ENCODE data around the gene WDR27.

WDR27 gene

DNA sequence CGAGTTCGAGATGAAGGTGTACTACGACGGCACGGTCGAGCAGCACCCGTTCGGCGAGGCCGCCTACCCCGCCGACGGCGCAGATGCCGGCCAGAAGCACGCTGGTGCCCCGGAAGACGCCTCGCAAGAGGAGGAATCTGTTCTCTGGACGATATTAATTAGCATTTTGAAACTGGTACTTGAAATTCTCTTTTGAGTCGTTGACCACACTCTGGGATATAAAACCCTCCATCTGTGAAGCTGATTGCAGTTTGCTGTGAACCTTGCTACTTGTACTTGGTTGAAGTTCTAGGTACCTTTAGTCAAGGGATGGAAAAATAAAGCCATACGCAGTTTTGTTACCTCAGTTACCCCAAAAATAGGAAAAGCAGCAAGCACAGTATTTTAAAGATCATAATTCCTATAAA is 1.0 kb upstream of the WDR27 start:
- peaks cover 40% of the 10 kb centered on the region for H3K4me1 ChIP-seq (ENCODE audit: insufficient read depth, low read length, poor library complexity, severe bottlenecking)
- H4K20me1 ChIP-seq (ENCODE audit: insufficient read depth, low read length, poor library complexity, severe bottlenecking): peaks cover 11% of the 10 kb centered on the region
- peaks cover 42% of the 10 kb centered on the region for H3K79me2 ChIP-seq (ENCODE audit: insufficient read depth, low read length)
- H3K9ac ChIP-seq (ENCODE audit: low read depth, low read length, poor library complexity, severe bottlenecking): peak overlapping the region; percentile 94
- no peaks in the 10 kb centered on the region for H3K9me2 ChIP-seq (replicated peaks; ENCODE audit: low read depth, low read length)
- H3K4me2 ChIP-seq (ENCODE audit: low read depth, low read length, poor library complexity, severe bottlenecking): peak overlapping the region; percentile 95
- no peaks in the 10 kb centered on the region for H3F3A ChIP-seq (ENCODE audit: low read depth)
- H3K36me3 ChIP-seq (ENCODE audit: insufficient read depth, low read length): peaks cover 15% of the 10 kb centered on the region; the same call in 1 of the 2 replicates
- no peak overlapping the region for H2AFZ ChIP-seq (ENCODE audit: low read length)
- peak overlapping the region; percentile 97 for H3K4me3 ChIP-seq (ENCODE audit: low read length, poor library complexity, severe bottlenecking)
- no peak for TF ChIP-seq EZH2phosphoT487 (IDR thresholded peaks at IDR 0.05; ENCODE audit: borderline replicate concordance)
- TF ChIP-seq, protein P1, sequence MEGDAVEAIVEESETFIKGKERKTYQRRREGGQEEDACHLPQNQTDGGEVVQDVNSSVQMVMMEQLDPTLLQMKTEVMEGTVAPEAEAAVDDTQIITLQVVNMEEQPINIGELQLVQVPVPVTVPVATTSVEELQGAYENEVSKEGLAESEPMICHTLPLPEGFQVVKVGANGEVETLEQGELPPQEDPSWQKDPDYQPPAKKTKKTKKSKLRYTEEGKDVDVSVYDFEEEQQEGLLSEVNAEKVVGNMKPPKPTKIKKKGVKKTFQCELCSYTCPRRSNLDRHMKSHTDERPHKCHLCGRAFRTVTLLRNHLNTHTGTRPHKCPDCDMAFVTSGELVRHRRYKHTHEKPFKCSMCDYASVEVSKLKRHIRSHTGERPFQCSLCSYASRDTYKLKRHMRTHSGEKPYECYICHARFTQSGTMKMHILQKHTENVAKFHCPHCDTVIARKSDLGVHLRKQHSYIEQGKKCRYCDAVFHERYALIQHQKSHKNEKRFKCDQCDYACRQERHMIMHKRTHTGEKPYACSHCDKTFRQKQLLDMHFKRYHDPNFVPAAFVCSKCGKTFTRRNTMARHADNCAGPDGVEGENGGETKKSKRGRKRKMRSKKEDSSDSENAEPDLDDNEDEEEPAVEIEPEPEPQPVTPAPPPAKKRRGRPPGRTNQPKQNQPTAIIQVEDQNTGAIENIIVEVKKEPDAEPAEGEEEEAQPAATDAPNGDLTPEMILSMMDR (conservative IDR thresholded peaks at IDR 0.05; ENCODE audit: low read length): no peak
- H3K9me3 ChIP-seq (ENCODE audit: insufficient read depth, low read depth, low read length): no peaks in the 10 kb centered on the region
- H3K27me3 ChIP-seq (ENCODE audit: insufficient read depth, low read length, poor library complexity, severe bottlenecking): no peaks in the 10 kb centered on the region

DNA sequence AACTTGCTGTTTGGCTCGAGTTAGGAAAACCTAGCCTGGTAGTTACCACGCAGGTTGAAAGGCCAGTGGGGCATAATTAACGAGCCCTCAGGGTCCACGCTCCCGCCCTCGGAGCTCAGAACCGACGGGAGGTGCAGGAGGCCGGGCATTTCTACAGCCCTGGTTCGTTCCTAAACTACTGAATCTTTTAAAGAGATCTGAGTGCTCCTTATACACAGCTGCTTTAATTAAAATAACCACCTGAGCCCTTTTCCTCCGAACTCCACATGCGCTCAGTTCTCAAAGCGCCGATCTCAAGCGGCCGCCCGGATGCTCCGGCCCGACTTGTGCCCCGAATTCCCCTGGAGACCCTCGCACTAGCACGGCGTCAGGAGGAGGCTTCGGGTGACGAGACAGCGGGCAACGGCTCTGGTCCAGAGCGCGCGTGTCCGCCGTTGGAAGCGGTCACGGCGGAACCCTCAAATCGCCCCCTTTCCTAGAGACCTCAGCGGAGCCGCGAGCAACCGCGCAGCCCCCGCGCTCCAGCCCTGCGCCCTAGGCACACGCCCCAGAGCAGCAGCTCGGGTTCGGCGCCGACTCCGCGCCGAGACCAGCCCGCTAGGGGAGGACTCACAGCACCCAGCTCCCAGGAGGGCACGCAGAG is 397 bp downstream of the WDR27 start:
- Histone ChIP-seq H3K9ac (ENCODE audit: low read depth, low read length, poor library complexity, severe bottlenecking) (peak overlapping the region; percentile 94), H2AFZ (ENCODE audit: low read length) (peak overlapping the region; percentile 97), H3K4me2 (ENCODE audit: low read depth, low read length, poor library complexity, severe bottlenecking) (peak overlapping the region; percentile 95), H4K20me1 (ENCODE audit: insufficient read depth, low read length, poor library complexity, severe bottlenecking) (peaks cover 11% of the 10 kb centered on the region), H3K9me3 (ENCODE audit: insufficient read depth, low read depth, low read length) (no peaks in the 10 kb centered on the region; the same call in 1 of the 2 replicates), H3K36me3 (ENCODE audit: insufficient read depth, low read length) (peaks cover 12% of the 10 kb centered on the region; the same call in 1 of the 2 replicates), H3F3A (ENCODE audit: low read depth) (no peaks in the 10 kb centered on the region), H3K79me2 (ENCODE audit: insufficient read depth, low read length) (peaks cover 42% of the 10 kb centered on the region), H3K27me3 (ENCODE audit: insufficient read depth, low read length, poor library complexity, severe bottlenecking) (no peaks in the 10 kb centered on the region), H3K4me1 (ENCODE audit: insufficient read depth, low read length, poor library complexity, severe bottlenecking) (peaks cover 40% of the 10 kb centered on the region), H3K4me3 (ENCODE audit: low read length, poor library complexity, severe bottlenecking) (peak overlapping the region; percentile 97), H3K9me2 (replicated peaks; ENCODE audit: low read depth, low read length) (no peaks in the 10 kb centered on the region)
- no peak for TF ChIP-seq EZH2phosphoT487 (IDR thresholded peaks at IDR 0.05; ENCODE audit: borderline replicate concordance)
- TF ChIP-seq, protein P1 (conservative IDR thresholded peaks at IDR 0.05; ENCODE audit: low read length): no peak

DNA sequence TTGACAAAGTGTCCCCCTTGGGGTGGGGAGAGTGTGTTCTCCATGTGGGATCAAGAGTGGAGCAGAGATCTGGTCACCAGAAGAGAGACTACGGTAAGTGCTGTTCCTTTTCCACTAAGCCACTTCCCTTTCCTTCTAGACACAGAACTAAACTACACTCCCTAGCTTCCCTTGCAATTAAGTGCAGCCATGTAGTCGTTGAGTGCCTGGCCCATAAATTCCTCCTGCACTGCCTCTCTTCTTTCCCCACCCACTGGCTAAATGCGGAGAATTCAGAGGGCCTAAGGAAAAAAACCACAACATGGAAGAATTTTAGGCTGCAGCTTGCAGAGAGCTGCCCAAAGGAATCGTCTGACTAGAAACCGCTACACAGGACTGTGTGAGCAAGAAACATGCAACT is 1.5 kb downstream of the WDR27 start:
- Histone ChIP-seq H3K79me2 (ENCODE audit: insufficient read depth, low read length) (peaks cover 42% of the 10 kb centered on the region), H3K4me3 (ENCODE audit: low read length, poor library complexity, severe bottlenecking) (peak overlapping the region; percentile 97)

More for the DNA sequence above, 1.5 kb downstream of the WDR27 start:
- peaks cover 6% of the 10 kb centered on the region; the same call in 1 of the 2 replicates for H3K36me3 ChIP-seq (ENCODE audit: insufficient read depth, low read length)
- no peak overlapping the region for H2AFZ ChIP-seq (ENCODE audit: low read length)
- H3K4me1 ChIP-seq (ENCODE audit: insufficient read depth, low read length, poor library complexity, severe bottlenecking): peaks cover 40% of the 10 kb centered on the region
- H3K4me2 ChIP-seq (ENCODE audit: low read depth, low read length, poor library complexity, severe bottlenecking): peak overlapping the region; percentile 95
- no peaks in the 10 kb centered on the region for H3F3A ChIP-seq (ENCODE audit: low read depth)
- H3K9me2 ChIP-seq (replicated peaks; ENCODE audit: low read depth, low read length): no peaks in the 10 kb centered on the region
- H3K9ac ChIP-seq (ENCODE audit: low read depth, low read length, poor library complexity, severe bottlenecking): peak overlapping the region; percentile 94
- H3K9me3 ChIP-seq (ENCODE audit: insufficient read depth, low read depth, low read length): peaks cover 6% of the 10 kb centered on the region; the same call in 1 of the 2 replicates
- TF ChIP-seq, protein P1 (conservative IDR thresholded peaks at IDR 0.05; ENCODE audit: low read length): no peak
- no peak for TF ChIP-seq EZH2phosphoT487 (IDR thresholded peaks at IDR 0.05; ENCODE audit: borderline replicate concordance)
- peaks cover 11% of the 10 kb centered on the region for H4K20me1 ChIP-seq (ENCODE audit: insufficient read depth, low read length, poor library complexity, severe bottlenecking)
- H3K27me3 ChIP-seq (ENCODE audit: insufficient read depth, low read length, poor library complexity, severe bottlenecking): no peaks in the 10 kb centered on the region

Measured in Loucy (cell line).